Measurements from ENCODE around the gene CEP152. TPM values are rescaled to one million over a fixed set of nuclear protein-coding genes. Genes with fewer than 3 reads are reported as not detected.

The CEP152 gene
- total and polyA plus RNA-seq, 9 of the 15 experiments (the other 6 are each of a cell fraction or from before 2014, with no cell fraction given) = 9.9 to 43.0 (median 23.6) TPM

GRCh38 chr15:48858401-48858800 lies 47.5 kb upstream of the CEP152 start (continued):
- TF ChIP-seq MTA3 (IDR thresholded peaks at IDR 0.05; ENCODE audit: borderline replicate concordance) (0 out of 2 replicates have a peak, but pooled peaks have one; percentile 54), DACH1 (IDR thresholded peaks at IDR 0.05; ENCODE audit: partially characterized antibody) (no peak), ZBTB5 (IDR thresholded peaks at IDR 0.05) (no peak), CTBP1 (IDR thresholded peaks at IDR 0.05; ENCODE audit: borderline replicate concordance) (peak; percentile 31; the same call in 1 of the 2 replicates), PRPF4 (IDR thresholded peaks at IDR 0.05; ENCODE audit: insufficient read depth, low read depth, low read length, poor library complexity, severe bottlenecking) (no peak), ZBTB8A (IDR thresholded peaks at IDR 0.05; ENCODE audit: partially characterized antibody) (no peak), POLR2AphosphoS5 (IDR thresholded peaks at IDR 0.05; ENCODE audit: control insufficient read depth, insufficient read depth, low read depth, low read length) (no peak), NCOA1 (IDR thresholded peaks at IDR 0.05; ENCODE audit: low read depth) (peak; percentile 18; the same call in 1 of the 2 replicates), CBX5 (IDR thresholded peaks at IDR 0.05; ENCODE audit: borderline replicate concordance, low read depth) (no peak), NONO (IDR thresholded peaks at IDR 0.05; ENCODE audit: low read depth in 2 of 2, low read length in 1 of 2) (no peak), SMC3 (conservative IDR thresholded peaks at IDR 0.05; ENCODE audit: insufficient read depth, low read depth, low read length) (no peak), SIX5 (IDR thresholded peaks at IDR 0.05; ENCODE audit: borderline replicate concordance in 1 of 2, insufficient read depth in 1 of 2, low read depth in 1 of 2, low read length in 2 of 2) (no peak), SMAD3 (CRISPR knock-in tag; conservative IDR thresholded peaks at IDR 0.05) (no peak), ZNF316 (IDR thresholded peaks at IDR 0.05) (peak; percentile 92), ZNF165 (CRISPR knock-in tag; IDR thresholded peaks at IDR 0.05; ENCODE audit: borderline replicate concordance) (no peak), ZNF639 (CRISPR knock-in tag; conservative IDR thresholded peaks at IDR 0.05 in 1 of 2, IDR thresholded peaks at IDR 0.05 in 1 of 2) (peak in 1 of 2 experiments; percentile 38; a peak in 2 of 4 replicates), SOX6 (IDR thresholded peaks at IDR 0.05) (peak; percentile 39; the same call in 1 of the 2 replicates), DPF2 (IDR thresholded peaks at IDR 0.05) (peak; percentile 84), MED1 (CRISPR knock-in tag; IDR thresholded peaks at IDR 0.05; ENCODE audit: borderline replicate concordance) (no peak), MCM3 (IDR thresholded peaks at IDR 0.05) (no peak), STAT5A (IDR thresholded peaks at IDR 0.05; ENCODE audit: borderline replicate concordance, low read length) (peak; percentile 42; the same call in 1 of the 2 replicates), SNRNP70 (optimal IDR thresholded peaks at IDR 0.05; ENCODE audit: low read depth, low read length) (no peak), TAL1 (IDR thresholded peaks at IDR 0.05) (peak; percentile 54), THRA (IDR thresholded peaks at IDR 0.05) (no peak), JUN (IDR thresholded peaks at IDR 0.05; ENCODE audit: borderline replicate concordance, low read depth, low read length) (peak; percentile 44; the same call in 1 of the 2 replicates), JUN (CRISPR knock-in tag; IDR thresholded peaks at IDR 0.05; ENCODE audit: borderline replicate concordance) (no peak), ZNF444 (CRISPR knock-in tag; IDR thresholded peaks at IDR 0.05) (no peak)
